ENCODE results near the gene SMARCB1.
"Not testable (repeated sequence)": the region's sequence is repeated elsewhere in the genome, so short reads cannot be mapped to it uniquely, and the experiment has no call there.

Gene SMARCB1

GRCh38 chr22:23841736-23842445 lies 55.1 kb downstream of the SMARCB1 start:
- FAIRE-seq (no peak), DNase-seq (ENCODE audit: insufficient read length, low spot score) (no peak)

- FAIRE-seq: no peak
- DNase-seq (ENCODE audit: insufficient read length, low spot score): no peak
Observed at GRCh38 chr22:23842599-23842998, 55.8 kb downstream of the SMARCB1 start.

- FAIRE-seq (no peak), DNase-seq (ENCODE audit: insufficient read length, low spot score) (no peak)
Observed at GRCh38 chr22:23844739-23845202, 58.0 kb downstream of the SMARCB1 start.

GRCh38 chr22:23845265-23846080 lies 58.7 kb downstream of the SMARCB1 start:
- DNase-seq (ENCODE audit: insufficient read length, low spot score): no peak
- peak; percentile 63 for FAIRE-seq

GRCh38 chr22:23846081-23846469 lies 59.3 kb downstream of the SMARCB1 start:
- FAIRE-seq: no peak
- no peak for DNase-seq (ENCODE audit: insufficient read length, low spot score)

- FAIRE-seq: no peak
- no peak for DNase-seq (ENCODE audit: insufficient read length, low spot score)
Observed at GRCh38 chr22:23847310-23847920, 60.6 kb downstream of the SMARCB1 start.

- no peak for DNase-seq (ENCODE audit: insufficient read length, low spot score)
- FAIRE-seq: peak; percentile 23
Observed at GRCh38 chr22:23847991-23848864, 61.5 kb downstream of the SMARCB1 start.

GRCh38 chr22:23849009-23850006 lies 62.5 kb downstream of the SMARCB1 start:
- DNase-seq (ENCODE audit: insufficient read length, low spot score) (peak; percentile 77), FAIRE-seq (peak; percentile 85)

GRCh38 chr22:23850136-23850611 lies 63.4 kb downstream of the SMARCB1 start:
- peak; percentile 91 for FAIRE-seq
- DNase-seq (ENCODE audit: insufficient read length, low spot score): peak; percentile 62

- DNase-seq (ENCODE audit: insufficient read length, low spot score) (peak; percentile 74), FAIRE-seq (no peak)
Observed at GRCh38 chr22:23856721-23857605, 70.2 kb downstream of the SMARCB1 start.

- FAIRE-seq: peak; percentile 99
Observed at GRCh38 chr22:23857606-23858483, 71.1 kb downstream of the SMARCB1 start, which contains the start of gene SLC2A11. TSS of gene SLC2A11 (plus strand) at chr22:23857875. CDS start at chr22:23858000, 125 bp downstream.

GRCh38 chr22:23858484-23858815 lies 71.7 kb downstream of the SMARCB1 start:
- no peak for DNase-seq (ENCODE audit: insufficient read length, low spot score)
- no peak for FAIRE-seq

More at GRCh38 chr22:23857606-23858483, 71.1 kb downstream of the SMARCB1 start, which contains the start of gene SLC2A11:
- DNase-seq (ENCODE audit: insufficient read length, low spot score): peak; percentile 96

- FAIRE-seq: no peak
- no peak for DNase-seq (ENCODE audit: insufficient read length, low spot score)
Observed at GRCh38 chr22:23859201-23859600, 72.4 kb downstream of the SMARCB1 start.

GRCh38 chr22:23860187-23860586 lies 73.4 kb downstream of the SMARCB1 start:
- not testable (repeated sequence) for DNase-seq (ENCODE audit: insufficient read length, low spot score); FAIRE-seq

GRCh38 chr22:23862103-23862502 lies 75.3 kb downstream of the SMARCB1 start:
- no peak for DNase-seq (ENCODE audit: insufficient read length, low spot score)
- peak; percentile 82 for FAIRE-seq

GRCh38 chr22:23864499-23865154 lies 77.9 kb downstream of the SMARCB1 start:
- not testable (repeated sequence) for FAIRE-seq; DNase-seq (ENCODE audit: insufficient read length, low spot score)

Measured in GM19239 (cell line).